DND-41 (cell line): Measurements from ENCODE around the gene OR2B2.

Experiments used
- CTCF ChIP-seq: IDR thresholded peaks from 2 replicates; pipeline ENCODE4 v1.5.1; 2012; ENCODE audit warnings: borderline replicate concordance, low read length, moderate library complexity, mild to moderate bottlenecking; ENCODE audit not compliant: poor library complexity, severe bottlenecking; ENCODE audit errors: extremely low read depth
- EZH2 ChIP-seq: IDR thresholded peaks from 3 replicates; pipeline ENCODE4 v1.6.1; 2012; ENCODE audit warnings: borderline replicate concordance, low read depth, mild to moderate bottlenecking, moderate library complexity, low read length, inconsistent platforms; ENCODE audit not compliant: severe bottlenecking

GRCh38 chr6:27873021-27873940 lies 38.9 kb downstream of the OR2B2 start:
- TF ChIP-seq CTCF (peak; percentile 14), EZH2 (no peak)
